HT1080 (cell line): ENCODE data around the gene USF3. TPM values are rescaled to one million over a fixed set of nuclear protein-coding genes. Genes with fewer than 3 reads are reported as not detected.

ENCODE experiments used
- DNase-seq: peaks from one replicate; pipeline ENCODE4 v3.0.0-alpha.2; 2015; ENCODE audit warnings: low read depth
- total RNA-seq: library from RNA; depleted of rRNA; stranded (reverse); fragments of >200 nt; shearing (Covaris generic); gene quantifications from 2 replicates; pipeline ENCODE4 v1.2.3, GENCODE V29; 2014

USF3 gene
- total RNA-seq, 1 experiment from 2014 or later = 8.8 TPM

DNA sequence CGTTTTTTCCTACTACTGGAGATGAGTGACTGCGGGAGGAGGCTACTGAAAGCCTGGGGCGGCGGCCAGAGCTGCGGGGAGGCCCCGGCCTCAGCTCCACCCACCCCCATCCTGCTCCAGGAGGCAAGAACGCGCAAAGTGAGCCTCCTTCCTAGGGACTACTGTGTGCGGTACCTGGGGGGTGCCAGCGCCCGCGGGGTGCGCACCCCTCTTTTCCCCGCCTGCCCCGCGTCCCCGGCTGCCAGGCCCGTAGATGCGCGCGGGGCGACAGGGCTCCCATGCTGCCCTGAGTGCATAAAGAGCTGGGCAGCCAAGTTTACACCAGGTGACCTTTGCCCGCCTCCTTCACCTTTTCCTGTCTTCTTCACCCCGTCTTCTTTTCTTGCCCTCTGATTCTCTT is 2.5 kb upstream of the USF3 start:
- no peak for DNase-seq

DNA sequence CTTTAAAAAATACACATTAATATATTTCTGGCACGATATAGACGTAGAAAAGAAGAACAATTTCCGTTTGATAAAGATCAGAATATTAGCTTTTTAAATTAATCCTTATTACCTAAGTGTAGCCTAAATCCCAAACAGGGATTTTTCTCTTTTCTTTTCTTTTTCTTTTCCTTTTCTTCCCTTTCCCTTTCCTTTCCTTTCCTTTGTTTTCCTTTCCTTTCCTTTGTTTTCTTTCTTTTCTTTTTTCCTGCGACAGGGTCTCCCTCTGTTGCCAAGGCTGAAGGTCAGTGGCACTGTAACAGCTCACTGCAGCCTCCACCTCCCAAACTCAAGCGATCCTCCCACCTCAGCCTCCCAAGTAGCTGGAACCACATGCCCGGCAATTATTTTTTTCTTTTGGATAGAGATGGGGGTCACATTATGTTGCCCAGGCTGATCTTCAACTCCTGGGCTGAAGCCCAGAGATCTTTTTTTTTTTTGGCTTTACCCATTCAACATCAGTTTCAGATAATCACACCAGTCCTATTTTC is 1.8 kb upstream of the USF3 start:
- no peak for DNase-seq

DNA sequence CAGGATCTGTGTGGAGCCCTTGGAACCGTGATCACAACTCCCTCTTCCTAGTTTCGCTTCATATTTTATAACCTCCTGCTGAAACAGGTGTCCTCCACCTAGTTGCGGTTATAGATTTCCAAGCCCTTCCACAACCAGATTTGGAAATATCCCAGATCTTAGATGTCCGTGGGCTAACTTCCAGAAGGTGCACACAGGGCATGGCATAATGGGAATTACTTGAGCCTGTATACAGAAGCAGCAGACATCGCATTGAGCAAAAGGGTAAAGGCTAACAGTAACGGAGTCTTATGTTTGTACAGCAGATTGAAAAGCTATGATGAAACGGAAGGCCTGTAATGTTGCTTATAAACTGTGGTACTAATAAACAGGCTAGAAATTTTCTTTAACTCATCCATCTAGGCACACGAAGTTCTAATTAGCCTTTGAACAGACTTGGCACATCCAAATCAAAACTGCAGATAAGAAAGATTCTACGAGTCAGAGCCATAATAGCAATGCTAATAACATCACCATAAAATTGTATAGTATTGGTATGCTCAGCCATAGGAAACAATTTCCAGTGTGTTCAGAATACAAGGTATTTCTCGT is 1.2 kb upstream of the USF3 start:
- DNase-seq = no peak

DNA sequence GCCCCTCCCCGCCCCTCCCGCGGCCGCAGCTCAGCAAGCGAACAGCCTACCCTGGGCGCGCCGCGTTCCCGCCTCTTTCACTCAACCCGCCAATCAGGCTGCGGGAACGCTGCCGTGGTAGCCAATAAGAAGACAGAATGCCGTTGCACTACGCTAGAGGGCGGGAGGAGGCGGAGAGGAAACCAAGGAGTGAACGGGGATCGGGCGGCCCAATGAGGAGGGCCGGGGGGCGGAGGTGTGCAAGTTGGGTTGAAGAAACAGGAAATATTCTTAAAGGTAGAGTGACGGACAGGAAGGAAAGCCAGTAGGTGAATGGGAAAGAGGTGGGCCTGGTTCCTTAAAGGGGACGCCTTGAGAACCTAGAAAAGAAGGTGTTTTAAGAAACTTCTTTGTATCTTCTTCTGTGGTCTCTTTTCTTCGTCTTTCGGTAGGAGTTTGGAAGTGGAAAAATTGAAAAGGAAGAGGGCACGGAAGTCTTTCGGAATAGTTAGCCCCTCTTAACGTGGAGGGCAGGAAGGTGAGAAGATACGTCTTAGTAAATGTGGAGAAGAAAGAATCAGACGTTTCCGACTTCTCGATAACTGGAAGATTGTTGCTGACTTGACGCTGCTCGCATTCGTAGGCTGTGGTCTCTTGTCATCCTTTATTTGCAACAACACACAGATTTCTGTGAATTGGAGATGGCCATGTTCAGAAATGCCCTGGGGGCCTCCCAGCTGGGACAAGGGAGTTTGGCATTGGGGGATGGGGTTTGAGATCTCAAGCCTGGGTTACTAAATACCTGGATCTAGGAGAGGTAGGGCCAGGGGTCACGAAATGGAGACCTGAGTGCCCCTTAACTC is 437 bp upstream of the USF3 start:
- peak; percentile 100 for DNase-seq

DNA sequence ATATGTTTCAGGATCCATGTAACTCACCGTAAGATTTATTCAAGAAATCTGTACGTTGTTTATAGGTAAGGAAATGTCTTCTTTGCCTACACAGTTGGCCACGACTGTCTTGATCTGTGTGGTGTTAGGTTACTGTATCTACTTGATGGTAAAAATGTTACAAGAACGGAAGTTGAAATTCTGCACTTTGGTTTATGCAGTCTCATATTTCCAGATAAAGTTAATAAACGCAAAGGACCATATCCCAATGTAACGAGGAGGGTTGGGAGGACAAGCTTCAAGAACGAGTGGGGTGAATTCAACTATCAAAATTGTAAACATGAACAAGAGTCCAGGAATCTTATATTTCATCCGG is 1.0 kb downstream of the USF3 start:
- DNase-seq = no peak

DNA sequence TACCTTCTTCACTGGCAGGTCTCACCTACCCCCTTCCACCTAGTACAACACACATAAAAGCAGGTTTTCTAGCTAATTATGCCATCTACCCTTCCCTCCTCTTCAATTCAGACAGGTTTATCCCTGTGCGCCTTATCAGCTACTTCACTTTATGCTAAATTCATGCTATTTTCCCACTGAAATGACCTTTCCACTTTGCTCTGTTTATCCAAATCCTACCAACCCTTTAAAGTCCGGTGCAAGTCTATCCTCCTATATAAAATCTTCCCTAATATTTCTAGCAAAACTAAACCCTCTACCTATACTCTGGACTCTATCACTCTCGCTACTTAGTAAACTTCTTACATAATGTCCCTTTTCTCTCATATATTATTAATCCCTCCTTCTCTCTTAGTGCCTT is 6.0 kb downstream of the USF3 start:
- DNase-seq = no peak

DNA sequence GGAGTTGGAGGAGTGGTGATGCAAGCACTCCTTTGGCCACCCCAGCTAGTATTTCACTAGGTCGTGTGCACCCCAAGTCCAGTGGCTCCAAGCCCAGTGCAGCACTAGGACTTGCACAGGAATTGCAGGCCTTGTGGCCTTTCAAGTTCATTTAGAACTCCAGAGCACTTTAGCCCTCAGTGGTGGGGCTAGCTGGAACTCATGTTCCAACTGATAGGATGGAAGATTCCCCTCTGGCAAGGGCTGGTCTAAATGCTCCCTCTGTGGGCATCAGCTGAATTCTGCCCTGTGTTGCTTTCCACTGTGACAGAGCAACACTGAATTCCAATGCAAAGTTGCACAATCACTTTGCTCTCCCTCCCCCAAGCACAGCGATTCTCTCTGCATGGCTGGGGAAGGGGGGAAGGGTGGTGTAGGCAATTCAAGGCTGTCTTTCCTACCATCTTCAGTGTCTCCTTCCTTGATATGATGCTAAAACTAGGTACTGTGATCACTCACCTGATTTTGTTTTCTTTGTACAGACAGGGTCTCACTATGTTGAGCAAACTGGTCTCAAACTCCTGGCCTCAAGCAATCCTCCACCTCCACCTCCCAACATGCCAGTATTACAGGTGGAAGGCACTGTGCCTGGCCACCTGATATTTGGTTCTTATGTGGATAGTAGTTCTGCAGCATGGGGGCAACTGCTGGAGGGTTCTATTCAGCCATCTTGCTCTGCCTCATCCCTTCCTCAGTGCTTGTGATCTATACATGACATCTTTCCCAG is 10.3 kb downstream of the USF3 start:
- no peak for DNase-seq

DNA sequence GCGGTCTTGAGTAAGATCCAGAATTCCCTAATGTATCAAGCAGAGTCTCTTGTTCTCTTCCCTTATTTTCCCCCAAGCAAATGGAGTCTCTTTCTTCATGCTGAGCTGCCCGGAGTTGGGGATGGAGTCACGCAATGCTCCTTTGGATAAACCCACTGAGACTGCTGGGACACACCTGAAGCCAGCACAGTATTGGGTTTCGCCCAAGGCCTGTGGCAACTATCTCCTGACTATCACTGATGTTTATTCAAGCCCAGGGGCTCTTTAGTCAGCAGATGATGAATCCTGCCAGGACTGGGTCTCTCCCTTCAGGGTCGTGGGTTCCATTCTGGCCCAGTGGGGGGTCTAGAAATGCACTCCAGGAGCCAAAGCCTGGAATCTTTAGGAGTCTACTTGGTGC is 11.3 kb downstream of the USF3 start:
- DNase-seq = no peak

DNA sequence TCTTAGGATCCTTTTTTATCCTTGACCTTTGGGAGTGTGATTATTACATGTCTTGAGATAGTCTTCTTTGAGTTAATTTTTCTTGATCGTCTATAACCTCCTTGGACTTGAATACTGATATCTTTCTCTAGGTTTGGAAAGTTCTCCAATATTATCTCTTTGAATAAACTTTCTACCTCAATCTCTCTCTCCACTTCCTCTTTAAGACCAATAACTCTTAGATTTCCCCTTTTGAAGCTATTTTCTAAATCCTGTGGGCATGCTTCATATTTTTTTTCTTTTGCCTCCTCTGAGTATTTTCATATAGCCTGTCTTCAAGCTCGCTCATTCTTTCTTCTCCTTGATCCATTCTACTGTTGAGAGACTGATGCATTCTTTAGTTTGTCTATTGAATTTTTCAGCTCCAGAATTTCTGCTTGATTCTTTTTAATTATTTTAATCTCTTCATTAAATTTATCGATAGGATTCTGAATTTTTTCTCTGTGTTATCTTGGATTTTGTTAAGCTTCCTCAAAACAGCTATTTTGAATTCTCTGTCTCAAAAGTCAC is 12.1 kb downstream of the USF3 start:
- no peak for DNase-seq

DNA sequence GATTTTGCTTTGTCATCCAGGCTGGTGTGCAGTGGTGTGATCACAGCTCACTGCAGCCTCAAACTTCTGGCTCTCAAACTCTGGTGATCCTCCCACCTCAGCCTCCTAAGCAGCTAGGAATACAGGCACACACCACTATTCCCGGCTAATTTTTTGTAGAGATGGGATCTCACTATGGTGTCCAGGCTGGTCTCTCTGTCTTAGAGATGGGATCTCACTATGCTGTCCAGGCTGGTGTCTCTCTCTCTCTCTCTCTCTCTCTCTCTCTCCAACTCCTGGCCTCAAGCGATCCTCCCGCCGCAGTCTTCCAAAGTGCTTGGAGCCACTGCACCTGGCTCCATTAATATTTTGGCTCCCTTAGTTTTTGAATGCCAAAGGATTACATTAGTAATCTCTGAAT is 17.7 kb downstream of the USF3 start:
- no peak for DNase-seq

DNA sequence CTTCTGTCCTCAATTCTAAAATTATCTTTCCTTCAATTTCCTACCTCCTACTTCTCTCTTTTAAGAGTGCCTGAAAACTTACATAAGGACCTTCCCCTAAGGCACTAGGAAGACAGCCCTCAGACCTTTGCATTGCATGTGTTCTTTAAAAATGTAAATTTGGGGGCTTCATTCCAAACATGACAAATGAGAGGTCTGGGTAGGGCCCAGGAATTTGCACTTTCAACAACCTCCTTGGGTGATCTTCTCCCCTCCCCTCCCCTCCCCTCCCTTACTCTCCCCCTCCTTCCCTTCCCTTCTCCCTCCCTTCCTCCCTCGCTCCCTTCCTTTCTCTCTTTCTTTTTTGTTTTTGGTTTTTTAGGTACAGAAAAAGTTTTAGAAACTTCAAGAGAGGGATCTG is 18.7 kb downstream of the USF3 start:
- DNase-seq = no peak

DNA sequence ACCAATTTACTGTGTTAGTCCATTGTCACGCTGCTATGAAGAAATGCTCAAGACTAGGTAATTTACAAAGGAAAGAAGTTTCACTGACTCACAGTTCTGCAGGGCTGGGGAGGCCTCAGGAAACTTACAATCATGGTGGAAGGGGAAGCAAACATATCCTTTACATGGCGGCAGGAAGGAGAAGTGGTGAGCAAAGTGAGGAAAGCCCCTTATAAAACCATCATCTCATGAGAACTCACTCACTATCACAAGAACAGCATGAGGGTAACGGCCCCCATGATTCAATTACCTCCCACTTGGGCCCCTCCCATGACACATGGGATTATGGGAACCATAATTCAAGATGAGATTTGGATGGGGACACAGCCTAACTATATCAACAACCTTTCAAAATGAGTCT is 20.2 kb downstream of the USF3 start:
- no peak for DNase-seq

DNA sequence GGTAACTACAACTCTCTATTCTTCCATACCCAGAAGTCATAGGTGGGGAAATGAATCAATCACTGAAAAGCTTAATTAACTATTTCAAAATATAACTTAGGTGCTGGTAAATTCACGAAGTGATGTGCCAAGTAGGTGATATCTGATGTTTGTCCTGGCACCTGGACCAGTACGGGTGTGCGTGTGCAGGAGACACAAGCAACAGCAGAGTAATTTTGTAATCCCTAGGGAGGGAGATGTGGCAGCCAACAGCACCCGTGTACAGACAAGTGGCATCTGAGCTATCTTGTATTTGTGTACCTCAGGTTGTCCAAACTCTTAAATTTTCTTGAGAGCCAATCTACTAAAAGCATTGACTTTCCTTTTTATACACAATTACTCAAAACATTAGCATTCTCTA is 22.8 kb downstream of the USF3 start:
- DNase-seq = no peak

DNA sequence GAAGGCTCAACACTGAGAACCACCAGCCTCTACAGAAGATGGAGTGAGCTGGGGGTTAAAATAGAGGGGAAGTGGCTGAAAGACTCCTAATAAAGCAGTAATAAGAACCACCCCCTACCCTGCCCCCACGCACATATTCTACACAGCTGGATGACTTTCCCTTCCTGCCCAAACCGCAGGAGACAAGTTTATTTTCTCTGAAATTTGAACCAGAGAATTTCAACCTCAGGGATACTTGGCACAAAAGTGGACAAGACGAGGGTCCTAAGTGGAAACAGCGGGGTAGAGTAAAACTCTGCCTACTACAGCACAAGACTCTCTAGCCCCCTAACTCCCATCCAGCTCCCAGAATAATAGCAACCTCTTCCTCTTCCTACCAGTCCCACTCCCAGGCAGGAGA is 28.4 kb downstream of the USF3 start:
- DNase-seq = peak; percentile 71

DNA sequence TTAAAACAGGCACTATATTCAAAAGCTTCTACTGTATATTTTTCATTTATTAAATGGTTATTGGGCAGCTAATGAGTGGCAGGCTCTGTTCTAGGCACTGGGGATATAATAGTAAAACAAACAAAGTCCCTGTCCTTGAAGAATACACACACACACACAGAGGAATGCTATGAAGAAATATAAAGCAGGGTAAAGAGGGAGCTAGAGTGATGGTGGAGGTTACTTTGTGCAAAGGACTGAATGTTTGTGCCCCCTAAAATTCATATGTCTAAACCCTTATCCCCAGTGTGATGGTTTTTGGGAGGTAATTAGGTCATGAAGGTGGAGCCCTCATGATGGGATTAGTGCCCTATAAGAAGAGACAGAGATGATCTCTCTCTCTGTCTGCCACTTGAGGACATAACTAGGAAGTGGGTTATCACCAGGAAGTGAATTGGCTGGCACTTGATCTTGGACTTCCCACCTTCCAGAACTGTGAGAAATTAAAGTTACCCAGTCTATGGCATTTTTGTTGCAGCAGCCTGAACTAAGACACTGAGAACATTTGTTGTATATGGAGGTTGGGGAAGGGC is 31.8 kb downstream of the USF3 start:
- no peak for DNase-seq

DNA sequence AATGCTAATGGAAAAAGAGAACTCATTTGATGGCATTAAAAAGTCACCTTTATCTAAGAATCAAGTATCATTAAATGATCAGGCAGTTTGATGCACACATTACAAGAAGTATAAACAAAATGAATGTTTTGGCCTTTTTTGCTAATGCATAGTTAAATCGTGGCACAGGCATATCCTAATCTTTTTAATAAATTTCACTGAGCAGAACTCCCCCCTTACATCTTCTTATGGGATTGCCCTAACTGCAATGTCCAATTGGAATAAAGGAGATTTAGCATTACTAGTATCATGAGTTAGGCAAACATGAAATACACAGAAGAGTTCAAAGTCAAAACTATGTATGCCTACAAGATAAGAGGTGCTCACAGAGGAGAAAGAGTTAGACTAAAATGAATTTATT is 32.7 kb downstream of the USF3 start:
- no peak for DNase-seq

DNA sequence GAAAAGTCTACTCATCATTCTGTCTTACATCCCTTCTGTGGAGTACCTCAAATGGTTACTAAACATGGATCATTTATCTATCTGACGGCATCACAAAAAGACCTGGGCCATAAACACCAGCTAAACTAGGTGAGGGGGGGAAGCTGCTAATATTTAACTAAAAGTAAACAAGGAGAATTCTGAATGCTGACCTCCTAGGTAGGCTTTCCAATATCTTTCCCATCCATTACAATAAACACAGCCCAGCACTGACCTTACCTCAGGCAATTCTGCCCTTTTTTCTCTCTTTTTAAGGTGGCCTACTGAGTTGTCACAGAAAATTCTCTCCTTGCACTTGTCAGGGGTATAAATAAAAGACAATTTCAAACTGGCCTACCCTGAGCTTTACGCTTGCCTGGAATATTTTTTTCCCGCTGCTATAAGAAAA is 33.1 kb downstream of the USF3 start:
- no peak for DNase-seq

DNA sequence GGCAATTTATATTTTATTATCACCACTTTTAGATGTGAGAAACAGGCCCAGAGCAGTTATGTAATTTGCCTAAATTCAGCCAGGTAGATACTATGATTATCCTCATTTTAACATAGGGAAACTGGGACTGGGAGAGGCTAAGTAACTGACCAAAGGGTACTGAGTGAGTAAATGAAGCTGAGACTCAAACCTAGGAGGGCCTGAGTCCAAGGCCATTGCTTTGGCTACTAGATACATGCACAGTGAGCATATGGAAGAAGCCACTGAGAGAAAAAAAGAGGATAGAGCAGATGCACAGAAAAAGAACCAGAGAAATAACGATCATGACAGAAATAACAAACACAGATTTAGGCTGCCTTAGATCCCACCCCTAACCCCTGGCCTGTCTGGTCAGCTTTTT is 33.6 kb downstream of the USF3 start:
- no peak for DNase-seq

DNA sequence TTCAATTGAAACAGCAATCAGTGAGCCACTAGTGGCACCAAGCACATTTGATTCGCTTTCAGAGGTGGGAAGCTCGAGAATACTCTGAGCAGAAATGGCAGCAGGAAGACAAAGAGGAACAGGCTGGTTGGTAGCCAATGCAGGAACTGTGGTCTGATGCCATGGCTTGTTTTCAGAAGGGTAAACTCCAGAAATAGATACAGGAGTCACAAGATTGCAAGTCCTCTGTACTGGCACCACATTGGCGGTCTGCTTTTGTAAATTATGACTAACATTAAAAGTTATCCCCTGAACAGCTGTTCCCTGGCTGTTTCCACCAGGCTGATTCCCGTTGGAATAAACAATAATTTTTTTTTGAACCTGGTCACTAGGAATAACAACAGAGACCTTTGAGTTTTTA is 35.5 kb downstream of the USF3 start:
- no peak for DNase-seq

DNA sequence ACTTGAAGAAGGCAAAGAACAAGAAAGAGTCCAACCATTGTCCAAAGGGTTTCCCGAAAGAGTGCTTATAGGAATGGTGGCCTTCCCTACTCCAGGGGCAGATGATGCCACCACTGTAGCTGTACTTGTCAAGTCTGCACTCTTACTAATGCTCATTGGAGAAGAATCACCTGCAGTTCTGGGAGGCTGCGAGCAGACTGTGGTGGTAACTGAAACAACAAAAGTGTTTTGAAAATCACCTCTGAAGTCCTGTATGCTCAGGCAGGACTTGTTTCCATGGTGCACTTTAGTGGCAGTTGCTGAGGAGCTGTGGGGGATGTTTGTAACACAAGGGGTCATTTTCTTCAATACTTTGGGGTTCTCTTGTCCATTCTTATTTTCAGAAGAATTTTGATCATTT is 36.0 kb downstream of the USF3 start:
- no peak for DNase-seq

DNA sequence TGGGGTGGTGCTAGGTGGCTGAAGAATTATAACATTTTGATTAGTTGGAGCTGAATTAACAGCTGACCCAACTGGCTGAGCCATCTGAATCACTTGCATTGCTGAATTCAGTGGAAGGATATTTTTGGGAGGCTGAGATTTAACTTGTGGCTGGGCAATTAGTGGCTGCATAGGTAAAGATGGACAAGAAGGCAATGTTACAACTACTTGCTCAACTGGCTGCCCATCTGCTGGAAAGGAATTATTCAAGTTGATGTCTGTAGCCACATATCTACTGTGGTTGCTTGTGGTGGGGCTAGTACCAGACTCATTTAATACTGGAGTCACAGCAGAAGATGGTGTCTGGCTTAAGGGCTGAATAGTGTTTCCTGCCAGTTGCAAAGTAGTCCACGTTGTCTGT is 36.4 kb downstream of the USF3 start:
- DNase-seq = no peak

DNA sequence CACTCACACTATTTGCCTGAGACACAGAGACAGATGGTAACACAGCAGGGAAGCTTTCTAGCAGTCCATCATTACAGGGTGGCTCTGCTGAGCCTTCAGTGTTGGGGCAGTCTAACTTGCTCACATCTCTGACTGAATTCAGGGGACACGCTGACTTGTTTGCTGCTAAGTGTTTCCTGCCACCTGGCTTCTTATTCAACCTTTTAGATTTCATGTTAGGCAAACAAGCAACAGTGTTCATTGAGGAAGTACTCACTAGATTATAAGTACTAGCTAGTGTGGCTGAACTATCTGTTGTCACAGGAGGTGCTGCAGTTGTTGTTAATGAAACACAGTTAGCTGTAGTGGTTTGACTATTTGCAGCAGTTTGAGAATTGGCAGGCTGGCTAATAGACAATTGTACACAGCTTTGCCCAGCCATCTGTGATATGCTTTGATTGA is 37.3 kb downstream of the USF3 start:
- no peak for DNase-seq
